GM12878 (cell line): ENCODE data around the gene RCOR1. TPM values are rescaled to one million over a fixed set of nuclear protein-coding genes. Genes with fewer than 3 reads are reported as not detected.

Source experiments
- ATAC-seq: fragments of 200-7000 bp; cut with Tn5 transposase; 3 replicates; pipeline ENCODE4 v1.9.1; 2020; ENCODE audit warnings: mild to moderate bottlenecking, moderate library complexity
- BruUV-seq: library from RNA; stranded (reverse); fragments of 400-500 nt; replicated peaks from 2 replicates; lab custom pipeline; 2021; lab: Mats Ljungman, UMichigan
- CTCF ChIA-PET: fragments of 300-600 bp; sonication (Branson Sonifier 250); formaldehyde crosslinking; extraction: SDS; loops from one replicate; lab custom pipeline; 2021; ENCODE audit warnings: inconsistent platforms; lab: Yijun Ruan, JAX
- POLR2A ChIA-PET: fragments of 350-600 bp; formaldehyde crosslinking; extraction: SDS; loops from one replicate; lab custom pipeline; 2021; ENCODE audit warnings: inconsistent platforms; lab: Charles Lee
- RAD21 ChIA-PET: fragments of 300-600 bp; sonication (Branson Sonifier 250); formaldehyde crosslinking; loops from one replicate; lab custom pipeline; 2023; ENCODE audit warnings: antibody characterized with exemption; ENCODE audit not compliant: unreplicated experiment; lab: Charles Lee
- SMC1A ChIA-PET: fragments of 300-600 bp; sonication (Branson Sonifier 250); formaldehyde crosslinking; loops from one replicate; lab custom pipeline; 2023; ENCODE audit not compliant: unreplicated experiment, uncharacterized antibody; lab: Charles Lee
- DNase-seq: peaks from one replicate; pipeline ENCODE4 v3.0.0-alpha.2; 2011; ENCODE audit warnings: low read depth, low spot score
- FAIRE-seq: peaks from 3 replicates; lab custom pipeline; 2011; peaks lifted over from hg19 to GRCh38; lab: Jason Lieb, UNC
- H2AFZ ChIP-seq: 2 replicates; pipeline ENCODE4 v1.6.0; 2011; ENCODE audit warnings: low read depth, low read length, control low read depth; ENCODE audit not compliant: control insufficient read depth
- H3K27ac ChIP-seq: 2 replicates; pipeline ENCODE4 v1.5.1; 2011; ENCODE audit warnings: control low read depth; ENCODE audit not compliant: control insufficient read depth, insufficient read depth
- H3K27me3 ChIP-seq, 2 experiments: replicated peaks in 1 of 2; 2 replicates each; pipeline versions ENCODE4 v1.6.0 to v1.6.1; 2011; ENCODE audit warnings: low read length in 1 of 2; ENCODE audit not compliant: control insufficient read depth in 2 of 2, insufficient read depth in 2 of 2
- H3K36me3 ChIP-seq, 2 experiments: 2 replicates each; pipeline ENCODE4 v1.5.1; 2011; ENCODE audit warnings: low read length in 1 of 2; ENCODE audit not compliant: control insufficient read depth in 2 of 2, insufficient read depth in 2 of 2
- H3K4me1 ChIP-seq: 2 replicates; pipeline ENCODE4 v1.6.1; 2011; ENCODE audit warnings: mild to moderate bottlenecking, low read length, moderate library complexity, mixed read lengths; ENCODE audit not compliant: control insufficient read depth, insufficient read depth
- H3K4me2 ChIP-seq: 2 replicates; pipeline ENCODE4 v1.6.0; 2011; ENCODE audit warnings: control low read depth; ENCODE audit not compliant: control insufficient read depth, insufficient read depth
- H3K4me3 ChIP-seq: fragments of 200-600 bp; sonication (generic); 2 replicates; pipeline ENCODE4 v1.5.1; 2016
- H3K79me2 ChIP-seq: 2 replicates; pipeline ENCODE4 v1.6.0; 2011; ENCODE audit warnings: low read length; ENCODE audit not compliant: control insufficient read depth, insufficient read depth
- H3K9ac ChIP-seq: 2 replicates; pipeline ENCODE4 v1.8.0; 2011; ENCODE audit warnings: low read length, control low read depth, mixed read lengths; ENCODE audit not compliant: control insufficient read depth, insufficient read depth
- H3K9me3 ChIP-seq: replicated peaks from 3 replicates; pipeline ENCODE4 v1.5.1; 2011; ENCODE audit warnings: mild to moderate bottlenecking, low read length; ENCODE audit not compliant: control insufficient read depth, insufficient read depth
- H4K20me1 ChIP-seq: 2 replicates; pipeline ENCODE4 v1.6.0; 2011; ENCODE audit not compliant: control insufficient read depth, insufficient read depth
- DPF2 ChIP-seq: fragments of 450-650 bp; IDR thresholded peaks from 2 replicates; pipeline ENCODE4 v1.6.1; 2017; ENCODE audit warnings: mild to moderate bottlenecking
- EED ChIP-seq: sonication (generic); IDR thresholded peaks from 2 replicates; pipeline ENCODE4 v1.6.1; 2016; ENCODE audit warnings: antibody characterized with exemption, low read depth
- FOXK2 ChIP-seq: fragments of 450-650 bp; IDR thresholded peaks from 2 replicates; pipeline ENCODE4 v1.6.1; 2017; ENCODE audit warnings: mild to moderate bottlenecking, moderate library complexity
- IKZF2 ChIP-seq, 2 experiments: fragments of 450-650 bp; IDR thresholded peaks; 2 replicates each; pipeline ENCODE4 v1.6.1; 2017; ENCODE audit warnings: mild to moderate bottlenecking in 2 of 2, moderate library complexity in 2 of 2
- POU2F2 ChIP-seq: IDR thresholded peaks from 3 replicates; pipeline ENCODE4 v1.6.1; 2011; ENCODE audit warnings: low read depth, mild to moderate bottlenecking, low read length, borderline replicate concordance
- RAD21 ChIP-seq: IDR thresholded peaks from 2 replicates; pipeline ENCODE4 v1.6.1; 2011; ENCODE audit warnings: mild to moderate bottlenecking, low read depth, low read length, moderate library complexity; ENCODE audit not compliant: insufficient read depth
- STAT3 ChIP-seq: IDR thresholded peaks from 2 replicates; pipeline ENCODE4 v1.6.1; 2011; ENCODE audit warnings: low read depth, low read length, improper control_type of control experiment
- ZNF217 ChIP-seq: fragments of 450-650 bp; IDR thresholded peaks from 2 replicates; pipeline ENCODE4 v1.6.1; 2017; ENCODE audit warnings: antibody characterized with exemption, mild to moderate bottlenecking
- WGBS: methylation state at CpG from one replicate; pipeline ENCODE4 v1.1.6; 2016; ENCODE audit warnings: low lambda C conversion rate; ENCODE audit not compliant: insufficient replicate concordance, insufficient coverage; ENCODE audit errors: missing lambda C conversion rate; 5-methylcytosine and 5-hydroxymethylcytosine counted together
- in situ Hi-C: fragments of 300-500 bp; cut with MboI; formaldehyde crosslinking; loops from 9 replicates; pipeline ENCODE4 v1.14.3; 2018; ENCODE audit warnings: mixed read lengths
- intact Hi-C: fragments of 100-400 bp; cut with micrococcal nuclease; formaldehyde crosslinking; loops from one replicate; pipeline ENCODE4 v1.14.2; 2022; ENCODE audit not compliant: unreplicated experiment
- polyA plus RNA-seq, 11 experiments: library from polyadenylated mRNA; depleted of rRNA in 4 of 11; unstranded in 6 of 11; stranded (reverse) in 5 of 11; fragments of >200 nt; fragmentation: Nextera tagmentation in 4 of 11; fragmentation: Illumina TruSeq in 1 of 11; extraction: Ambion mirVana in 4 of 11; extraction: Trizol in 1 of 11; gene quantifications; 1 replicate in 1 of 11; 2 replicates in 10 of 11; pipeline versions ENCODE4 v1.2.1 to v1.2.3, GENCODE V29; 2011 to 2016; ENCODE audit warnings: inconsistent platforms in 2 of 11, missing spikeins in 2 of 11, low read depth in 1 of 11
- total RNA-seq, 4 experiments: library from RNA; depleted of rRNA in 3 of 4; stranded (reverse); fragments of >200 nt in 3 of 4; fragmentation: Illumina TruSeq in 1 of 4; extraction: Trizol in 1 of 4; gene quantifications; 2 replicates each; pipeline versions ENCODE4 v1.2.1 to v1.2.3, GENCODE V29; 2013 to 2021

Gene RCOR1
- total and polyA plus RNA-seq, 10 of the 15 experiments (the other 5 are each of a cell fraction or from before 2014, with no cell fraction given): 1.6 to 12.2 (median 4.4) TPM

- TF ChIP-seq STAT3: 0 out of 2 replicates have a peak, but pooled peaks have one; percentile 36
- TF ChIP-seq FOXK2: no peak
- TF ChIP-seq IKZF2 (IDR thresholded peaks at IDR 0.05): peak; percentile 59 to 71; a peak in 2 of 4 replicates
- TF ChIP-seq RAD21: 0 out of 2 replicates have a peak, but pooled peaks have one; percentile 4
- peak; percentile 77 for TF ChIP-seq EED
- 0 out of 2 replicates have a peak, but pooled peaks have one; percentile 26 for TF ChIP-seq DPF2
- TF ChIP-seq POU2F2: peak; percentile 90; the same call in 2 of the 3 replicates
Observed at GRCh38 chr14:102708494-102708893, 116.0 kb downstream of the RCOR1 start (continued).

- 96% methylated on average over 6 of the region's 6 CpGs for WGBS
Observed at GRCh38 chr14:102711207-102711606, 118.8 kb downstream of the RCOR1 start.

More at GRCh38 chr14:102711207-102711606, 118.8 kb downstream of the RCOR1 start:
- Histone ChIP-seq H3K27me3 (no peaks in the 10 kb centered on the region), H3K27ac (no peak overlapping the region), H3K9me3 (no peaks in the 10 kb centered on the region; the same call in 2 of the 3 replicates), H3K36me3 (peaks cover 1 to 13% of the 10 kb centered on the region in 2 experiments; a peak in 1 of 4 replicates), H3K9ac (no peak overlapping the region), H4K20me1 (no peaks in the 10 kb centered on the region), H3K4me1 (peaks cover 11% of the 10 kb centered on the region), H3K4me3 (no peak overlapping the region), H3K79me2 (no peaks in the 10 kb centered on the region), H3K4me2 (no peak overlapping the region), H2AFZ (no peak overlapping the region)
- TF ChIP-seq ZNF217: no peak
- ChIA-PET POLR2A (interaction anchor here (0.8 kb wide), 1 partner anchor 15 kb away, joined by 3 read pairs; no protein-coding TSS in a partner anchor), SMC1A (interaction anchor here (1.3 to 2.3 kb wide), 3 partner anchors 11 to 21 kb away, joined by 3 to 10 read pairs (median 6); no protein-coding TSS in a partner anchor), RAD21 (interaction anchor here (1.9 kb wide), 1 partner anchor 17 kb away, joined by 10 read pairs; no protein-coding TSS in a partner anchor), CTCF (interaction anchor here (0.8 to 2.1 kb wide), 5 partner anchors 16 to 75 kb away, joined by 3 to 20 read pairs (median 4); no protein-coding TSS in a partner anchor)
- in situ Hi-C loops (no loop called here), intact Hi-C loops (no loop called here)
- no peak for DNase-seq
- ATAC-seq: no peak
- no peak for FAIRE-seq
- no TSS peak for BruUV-seq
